Measurements from ENCODE around the gene GCH1. TPM values are rescaled to one million over a fixed set of nuclear protein-coding genes. Genes with fewer than 3 reads are reported as not detected.

Gene GCH1
- total RNA-seq, 1 experiment from 2014 or later = 16.7 TPM

DNA sequence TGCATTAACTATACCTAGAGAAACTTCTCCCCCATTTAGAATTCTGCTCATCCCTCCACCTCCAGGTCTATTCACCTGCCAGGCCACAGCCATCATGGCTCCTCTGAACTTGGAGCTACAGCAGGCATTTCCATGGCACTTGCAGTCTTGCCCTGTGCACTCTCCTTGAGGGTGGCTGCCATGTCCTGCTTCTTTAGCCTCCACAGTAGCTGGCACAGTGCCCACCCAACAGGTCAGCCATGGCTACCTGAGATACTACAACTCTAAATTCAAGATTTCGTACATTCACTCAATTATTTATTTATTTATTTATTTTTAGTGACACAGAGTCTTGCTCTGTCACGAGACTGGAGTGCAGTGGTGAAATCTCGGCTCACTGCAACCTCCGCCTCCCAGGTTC is 46.5 kb downstream of the GCH1 start:
- Histone ChIP-seq H3K9me2 (ENCODE audit: insufficient read depth) (no peaks in the 10 kb centered on the region), H2AFZ (ENCODE audit: low read depth, low read length, poor library complexity, severe bottlenecking) (no peak overlapping the region), H3K4me1 (ENCODE audit: control insufficient read depth in 1 of 2, insufficient read depth in 2 of 2, low read length in 2 of 2) (no peaks in the 10 kb centered on the region), H3K27ac (ENCODE audit: low read depth, low read length) (no peak overlapping the region), H3K4me2 (ENCODE audit: low read length) (no peak overlapping the region), H4K20me1 (ENCODE audit: insufficient read depth) (no peaks in the 10 kb centered on the region), H3K9ac (ENCODE audit: low read length) (no peak overlapping the region), H3K36me3 (ENCODE audit: control insufficient read depth in 1 of 2, insufficient read depth in 2 of 2, low read length in 2 of 2) (no peaks in the 10 kb centered on the region), H3K27me3 (ENCODE audit: insufficient read depth, low read length) (no peaks in the 10 kb centered on the region), H3K4me3 (replicated peaks in 1 of 2; ENCODE audit: low read depth in 1 of 2, low read length in 2 of 2) (no peak overlapping the region), H3K9me3 (ENCODE audit: control insufficient read depth in 1 of 2, insufficient read depth in 1 of 2, low read depth in 1 of 2, low read length in 2 of 2) (no peaks in the 10 kb centered on the region), H3K79me2 (ENCODE audit: insufficient read depth, low read length) (no peaks in the 10 kb centered on the region)
- intact Hi-C loops (cut with micrococcal nuclease) = no loop called here
- no peak for DNase-seq (ENCODE audit: low read depth, low spot score)
- POLR2A ChIA-PET = no interaction called here
- CTCF ChIA-PET = no interaction called here
- no peak for TF ChIP-seq SRF (IDR thresholded peaks at IDR 0.05; ENCODE audit: low read depth)
- TF ChIP-seq ELF1 (IDR thresholded peaks at IDR 0.05; ENCODE audit: borderline replicate concordance, low read depth) = no peak
- no peak for TF ChIP-seq YY1 (IDR thresholded peaks at IDR 0.05; ENCODE audit: extremely low read depth, insufficient replicate concordance, low read depth, low read length)
- TF ChIP-seq, protein P1, sequence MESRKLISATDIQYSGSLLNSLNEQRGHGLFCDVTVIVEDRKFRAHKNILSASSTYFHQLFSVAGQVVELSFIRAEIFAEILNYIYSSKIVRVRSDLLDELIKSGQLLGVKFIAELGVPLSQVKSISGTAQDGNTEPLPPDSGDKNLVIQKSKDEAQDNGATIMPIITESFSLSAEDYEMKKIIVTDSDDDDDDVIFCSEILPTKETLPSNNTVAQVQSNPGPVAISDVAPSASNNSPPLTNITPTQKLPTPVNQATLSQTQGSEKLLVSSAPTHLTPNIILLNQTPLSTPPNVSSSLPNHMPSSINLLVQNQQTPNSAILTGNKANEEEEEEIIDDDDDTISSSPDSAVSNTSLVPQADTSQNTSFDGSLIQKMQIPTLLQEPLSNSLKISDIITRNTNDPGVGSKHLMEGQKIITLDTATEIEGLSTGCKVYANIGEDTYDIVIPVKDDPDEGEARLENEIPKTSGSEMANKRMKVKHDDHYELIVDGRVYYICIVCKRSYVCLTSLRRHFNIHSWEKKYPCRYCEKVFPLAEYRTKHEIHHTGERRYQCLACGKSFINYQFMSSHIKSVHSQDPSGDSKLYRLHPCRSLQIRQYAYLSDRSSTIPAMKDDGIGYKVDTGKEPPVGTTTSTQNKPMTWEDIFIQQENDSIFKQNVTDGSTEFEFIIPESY (IDR thresholded peaks at IDR 0.05; ENCODE audit: extremely low read depth, insufficient replicate concordance, low read length) = no peak
- TF ChIP-seq SIN3A (IDR thresholded peaks at IDR 0.05; ENCODE audit: low read depth) = no peak
- TF ChIP-seq POLR2AphosphoS5 (IDR thresholded peaks at IDR 0.05; ENCODE audit: low read depth, low read length) = no peak
- TF ChIP-seq EGR1 (IDR thresholded peaks at IDR 0.05; ENCODE audit: low read depth) = no peak
- TF ChIP-seq TCF7L2 (IDR thresholded peaks at IDR 0.05; ENCODE audit: borderline replicate concordance, extremely low read depth, insufficient read depth, insufficient read length) = no peak
- TF ChIP-seq EZH2 (IDR thresholded peaks at IDR 0.05) = no peak
- RAD21 ChIA-PET (ENCODE audit: low non-redundant PET in 1 of 2, low total read pairs in 2 of 2, uncharacterized antibody in 2 of 2, unreplicated experiment in 2 of 2) = no interaction called here
- no peak for ATAC-seq
- BruUV-seq (replicated peaks) = no TSS peak

DNA sequence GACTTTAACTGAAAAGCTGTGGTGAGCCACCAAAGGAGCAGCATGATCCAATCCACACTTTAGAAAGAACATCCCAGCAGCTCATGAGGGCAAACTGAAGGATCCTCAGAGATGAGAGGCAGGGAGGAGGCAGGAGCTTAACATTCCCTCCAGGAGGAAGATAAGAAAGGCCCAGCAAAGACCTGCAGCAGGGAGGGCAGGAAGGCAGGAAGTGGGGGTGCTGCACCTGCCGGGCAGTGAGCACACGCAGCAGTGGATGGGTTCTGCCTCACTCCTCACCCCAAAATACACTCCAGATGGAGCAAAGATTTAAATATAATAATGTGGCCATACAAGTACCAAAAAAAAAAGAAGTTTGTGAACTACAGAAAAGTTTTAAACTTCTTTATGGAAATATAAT is 48.4 kb downstream of the GCH1 start:
- intact Hi-C loops (cut with micrococcal nuclease) = no loop called here
- no peak for TF ChIP-seq SRF (IDR thresholded peaks at IDR 0.05; ENCODE audit: low read depth)
- no peak for TF ChIP-seq EGR1 (IDR thresholded peaks at IDR 0.05; ENCODE audit: low read depth)
- no peak for TF ChIP-seq RAD21 (IDR thresholded peaks at IDR 0.05; ENCODE audit: low read depth)
- TF ChIP-seq ELF1 (IDR thresholded peaks at IDR 0.05; ENCODE audit: borderline replicate concordance, low read depth) = no peak
- TF ChIP-seq CEBPB (IDR thresholded peaks at IDR 0.05; ENCODE audit: low read depth) = no peak
- TF ChIP-seq FOSL1 (IDR thresholded peaks at IDR 0.05; ENCODE audit: low read depth) = no peak
- no peak for TF ChIP-seq SP1 (IDR thresholded peaks at IDR 0.05; ENCODE audit: low read depth)
- no peak for TF ChIP-seq ZNF274 (IDR thresholded peaks at IDR 0.05; ENCODE audit: low read depth, low read length)
- TF ChIP-seq, protein P1 (IDR thresholded peaks at IDR 0.05; ENCODE audit: extremely low read depth, insufficient replicate concordance, low read length) = no peak
- TF ChIP-seq EZH2 (IDR thresholded peaks at IDR 0.05) = no peak

More for the DNA sequence above, 48.4 kb downstream of the GCH1 start:
- no peaks in the 10 kb centered on the region for H3K9me3 ChIP-seq (ENCODE audit: control insufficient read depth in 1 of 2, insufficient read depth in 1 of 2, low read depth in 1 of 2, low read length in 2 of 2)
- POLR2A ChIA-PET = no interaction called here
- no peaks in the 10 kb centered on the region for H3K4me1 ChIP-seq (ENCODE audit: control insufficient read depth in 1 of 2, insufficient read depth in 2 of 2, low read length in 2 of 2)
- H3K36me3 ChIP-seq (ENCODE audit: control insufficient read depth in 1 of 2, insufficient read depth in 2 of 2, low read length in 2 of 2) = no peaks in the 10 kb centered on the region
- H2AFZ ChIP-seq (ENCODE audit: low read depth, low read length, poor library complexity, severe bottlenecking) = no peak overlapping the region
- no peak overlapping the region for H3K27ac ChIP-seq (ENCODE audit: low read depth, low read length)
- no peaks in the 10 kb centered on the region for H3K9me2 ChIP-seq (ENCODE audit: insufficient read depth)
- BruUV-seq (replicated peaks) = no TSS peak
- RAD21 ChIA-PET (ENCODE audit: low non-redundant PET in 1 of 2, low total read pairs in 2 of 2, uncharacterized antibody in 2 of 2, unreplicated experiment in 2 of 2) = no interaction called here
- DNase-seq (ENCODE audit: low read depth, low spot score) = no peak
- H3K79me2 ChIP-seq (ENCODE audit: insufficient read depth, low read length) = no peaks in the 10 kb centered on the region
- ATAC-seq = no peak
- no peaks in the 10 kb centered on the region for H3K27me3 ChIP-seq (ENCODE audit: insufficient read depth, low read length)
- H4K20me1 ChIP-seq (ENCODE audit: insufficient read depth) = no peaks in the 10 kb centered on the region
- CTCF ChIA-PET = no interaction called here
- H3K4me3 ChIP-seq (replicated peaks in 1 of 2; ENCODE audit: low read depth in 1 of 2, low read length in 2 of 2) = no peak overlapping the region
- H3K4me2 ChIP-seq (ENCODE audit: low read length) = no peak overlapping the region
- H3K9ac ChIP-seq (ENCODE audit: low read length) = no peak overlapping the region
